Heart right ventricle (tissue), 16 donors: ENCODE measurements around the gene SLC1A7. TPM values are rescaled to one million over a fixed set of nuclear protein-coding genes. Genes with fewer than 3 reads are reported as not detected.

Experiments
- ATAC-seq, 8 donors: fragments of 200-7000 bp; cut with Tn5 transposase; one replicate each; pipeline ENCODE4 v1.9.1; 2020; ENCODE audit warnings: mild to moderate bottlenecking in 8 of 8, moderate library complexity in 8 of 8, moderate number of reproducible peaks in 1 of 8
- DNase-seq, 2 donors: peaks; one replicate each; pipeline ENCODE4 v3.0.0-alpha.2; 2020
- H3K27ac ChIP-seq, 10 donors: fragments of 200-600 bp; sonication (generic) in 2 of 10; one replicate each; pipeline versions ENCODE4 v1.5.0 to v1.8.0; 2020 to 2022; ENCODE audit warnings: mild to moderate bottlenecking in 3 of 10
- H3K27me3 ChIP-seq, 7 donors: fragments of 200-600 bp; one replicate each; pipeline ENCODE4 v1.8.0; 2021 to 2022; ENCODE audit warnings: mild to moderate bottlenecking in 2 of 7
- H3K36me3 ChIP-seq, 9 donors: fragments of 200-600 bp; sonication (generic) in 1 of 9; one replicate each; pipeline versions ENCODE4 v1.5.0 to v1.8.0; 2020 to 2022; ENCODE audit warnings: mild to moderate bottlenecking in 2 of 9
- H3K4me1 ChIP-seq, 9 donors: fragments of 200-600 bp; sonication (generic) in 1 of 9; one replicate each; pipeline versions ENCODE4 v1.5.0 to v1.8.0; 2020 to 2022; ENCODE audit warnings: mild to moderate bottlenecking in 4 of 9
- H3K4me3 ChIP-seq, 10 donors: fragments of 200-600 bp; sonication (generic) in 2 of 10; one replicate each; pipeline versions ENCODE4 v1.5.0 to v1.8.0; 2020 to 2022; ENCODE audit warnings: mild to moderate bottlenecking in 7 of 10, moderate library complexity in 2 of 10
- H3K9me3 ChIP-seq, 11 donors: fragments of 200-600 bp in 10 of 11; sonication (generic) in 2 of 11; one replicate each; pipeline versions ENCODE4 v1.5.0 to v1.8.0; 2013 to 2022; ENCODE audit warnings: mild to moderate bottlenecking in 2 of 11, control low read depth in 1 of 11, moderate library complexity in 1 of 11
- WGBS, 2 donors: extraction: QIAGEN DNeasy Blood & Tissue Kit; methylation state at CpG; one replicate each; pipeline ENCODE4 v1.1.7; 2013; ENCODE audit warnings: inconsistent platforms in 1 of 2; 5-methylcytosine and 5-hydroxymethylcytosine counted together
- intact Hi-C, 10 donors: fragments of 100-400 bp; cut with DNase I; formaldehyde crosslinking; loops; one replicate each; pipeline versions ENCODE4 v1.11.1 to v1.14.2; 2022
- polyA plus RNA-seq, 2 donors: library from polyadenylated mRNA; stranded (reverse); fragments of 200-250 nt; gene quantifications; one replicate each; pipeline ENCODE4 v1.2.3, GENCODE V29; 2013
- total RNA-seq, 10 donors: library from RNA; stranded (reverse); fragmentation: NEBNext Ultra II Directional in 3 of 10; extraction: Animal tissue kit (Norgen Biotek cat#: 25700) in 3 of 10; gene quantifications; one replicate each; pipeline versions ENCODE4 v1.2.1 to v1.2.4, GENCODE V29; 2021 to 2023
- TF ChIP-seq, protein P1 (sequence below), 9 donors: fragments of 200-600 bp; sonication (generic) in 2 of 9; IDR thresholded peaks; one replicate each; pipeline versions ENCODE4 v1.5.0 to v1.8.0; 2021 to 2022; ENCODE audit warnings: antibody characterized with exemption in 9 of 9, mild to moderate bottlenecking in 5 of 9, moderate library complexity in 1 of 9
- donor health status: Arrhythmogenic right ventricular cardiomyopathy.
- donor health status: ischemic (EF 13 %, LVEDD 7.1; RV severe dilation, severe dysfunction).
- donor health status: healthy with polysubstance abuse.
- donor health status: DM: no; HTN: yes; CAD: no.
- donor health status: DM: no; HTN: no; CAD: no.
- donor health status: ischemic (EF 25% LVEDD 6.9; RV normal size, moderate dysfunction).
- donor health status: ischemic (EF 25% LVEDD 5.7; RV mildly dilated, moderate dysfunction).
- donor health status: healthy.
- donor health status: DM: yes; HTN: yes; CAD: no.
- donor health status: Ischemic cardiomyopathy.
- donor health status: ischemic (EF 35%, LVEDD 5.7; RV mildly dilated, moderate dysfunction).
- donor health status: nonischemic (EF 11% LVEDD 7.7; RV severe dilation, severe dysfunction).
- donor health status: DM: yes; HTN: yes; CAD: no.
- donor health status: PGD.
- donor health status: ischemic (EF 29% LVEDD 5.4; RV normal size, mild dysfunction).
- donor health status: nonischemic (EF 23%, LVEDD 6.1; RV moderate dilation, normal function).

Gene SLC1A7
- total and polyA plus RNA-seq, 12 donors: 0.04 to 2.0 (median 0.42) TPM

GRCh38 chr1:53121319-53122172, 20.9 kb downstream of the SLC1A7 start:
- no peaks in the 10 kb centered on the region for H3K27me3 ChIP-seq
- TF ChIP-seq, protein P1, sequence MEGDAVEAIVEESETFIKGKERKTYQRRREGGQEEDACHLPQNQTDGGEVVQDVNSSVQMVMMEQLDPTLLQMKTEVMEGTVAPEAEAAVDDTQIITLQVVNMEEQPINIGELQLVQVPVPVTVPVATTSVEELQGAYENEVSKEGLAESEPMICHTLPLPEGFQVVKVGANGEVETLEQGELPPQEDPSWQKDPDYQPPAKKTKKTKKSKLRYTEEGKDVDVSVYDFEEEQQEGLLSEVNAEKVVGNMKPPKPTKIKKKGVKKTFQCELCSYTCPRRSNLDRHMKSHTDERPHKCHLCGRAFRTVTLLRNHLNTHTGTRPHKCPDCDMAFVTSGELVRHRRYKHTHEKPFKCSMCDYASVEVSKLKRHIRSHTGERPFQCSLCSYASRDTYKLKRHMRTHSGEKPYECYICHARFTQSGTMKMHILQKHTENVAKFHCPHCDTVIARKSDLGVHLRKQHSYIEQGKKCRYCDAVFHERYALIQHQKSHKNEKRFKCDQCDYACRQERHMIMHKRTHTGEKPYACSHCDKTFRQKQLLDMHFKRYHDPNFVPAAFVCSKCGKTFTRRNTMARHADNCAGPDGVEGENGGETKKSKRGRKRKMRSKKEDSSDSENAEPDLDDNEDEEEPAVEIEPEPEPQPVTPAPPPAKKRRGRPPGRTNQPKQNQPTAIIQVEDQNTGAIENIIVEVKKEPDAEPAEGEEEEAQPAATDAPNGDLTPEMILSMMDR (IDR thresholded peaks at IDR 0.05): no peak
- H3K36me3 ChIP-seq: no peaks in the 10 kb centered on the region
- peaks cover 17 to 67% (median 50%) of the 10 kb centered on the region in 9 donors for H3K4me1 ChIP-seq
- WGBS, 2 donors: 43 to 46% methylated on average over 17 of the region's 18 CpGs
- peak; percentile 62 to 73 for DNase-seq
- ATAC-seq: peak; percentile 32 to 66 (median 46)
- H3K9me3 ChIP-seq: no peaks in the 10 kb centered on the region
- H3K27ac ChIP-seq: peak overlapping the region in 9 of 10 donors; percentile 70 to 93 (median 85)
- intact Hi-C loops: no loop called here
- H3K4me3 ChIP-seq: no peak overlapping the region

DNA sequence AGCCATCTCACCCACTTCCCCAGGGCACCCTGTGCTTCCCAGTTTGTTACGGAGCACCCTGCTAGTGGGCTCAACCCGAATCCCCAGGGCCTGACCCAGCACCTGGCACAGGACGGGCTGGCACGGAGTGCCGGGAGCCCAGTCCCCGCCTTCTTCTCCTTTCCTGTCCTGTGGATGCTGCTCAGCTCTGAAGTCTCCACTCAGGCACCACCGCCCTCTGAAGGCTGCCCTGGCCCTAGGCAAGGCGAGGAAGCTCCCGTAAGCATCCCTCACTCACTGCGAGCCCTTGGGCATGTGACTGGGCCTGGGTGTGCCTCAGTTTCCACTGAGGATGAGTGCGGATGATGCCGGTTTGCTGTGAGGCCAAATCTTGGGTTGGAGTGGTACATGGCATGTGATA, 21.8 kb downstream of the SLC1A7 start:
- Histone ChIP-seq H3K4me3 (no peak overlapping the region), H3K27ac (peak overlapping the region in 6 of 10 donors; percentile 40 to 93 (median 83)), H3K4me1 (peaks cover 17 to 67% (median 45%) of the 10 kb centered on the region in 9 donors), H3K27me3 (no peaks in the 10 kb centered on the region), H3K9me3 (no peaks in the 10 kb centered on the region), H3K36me3 (no peaks in the 10 kb centered on the region)
- 72 to 75% methylated on average over 12 of the region's 12 CpGs for WGBS, 2 donors
- intact Hi-C loops: no loop called here
- DNase-seq: no peak
- no peak for ATAC-seq
- TF ChIP-seq, protein P1 (IDR thresholded peaks at IDR 0.05): no peak

- ATAC-seq (no peak), DNase-seq (no peak)
- 90 to 92% methylated on average over 9 of the region's 9 CpGs for WGBS, 2 donors
- Histone ChIP-seq H3K9me3 (no peaks in the 10 kb centered on the region), H3K27ac (no peak overlapping the region), H3K4me1 (peaks cover 7 to 45% (median 21%) of the 10 kb centered on the region in 9 donors), H3K27me3 (no peaks in the 10 kb centered on the region), H3K36me3 (no peaks in the 10 kb centered on the region), H3K4me3 (no peak overlapping the region)
- intact Hi-C loops: no loop called here
- TF ChIP-seq, protein P1 (IDR thresholded peaks at IDR 0.05): no peak
These were observed 24.6 kb downstream of the SLC1A7 start for GRCh38 chr1:53117836-53118235.

- intact Hi-C loops: no loop called here
- TF ChIP-seq, protein P1 (IDR thresholded peaks at IDR 0.05): no peak
These were observed 25.4 kb downstream of the SLC1A7 start for GRCh38 chr1:53116933-53117600.

More at GRCh38 chr1:53116933-53117600, 25.4 kb downstream of the SLC1A7 start:
- ATAC-seq (no peak), DNase-seq (no peak)
- Histone ChIP-seq H3K27me3 (no peaks in the 10 kb centered on the region), H3K36me3 (no peaks in the 10 kb centered on the region), H3K4me3 (no peak overlapping the region), H3K27ac (no peak overlapping the region), H3K4me1 (peaks cover 0 to 38% (median 13%) of the 10 kb centered on the region in 9 donors), H3K9me3 (peaks cover 0 to 6% (median 0%) of the 10 kb centered on the region in 11 donors)
- WGBS, 2 donors: 88 to 91% methylated on average over 11 of the region's 11 CpGs
